ENCODE results near the gene HPSE2. TPM values are rescaled to one million over a fixed set of nuclear protein-coding genes. Genes with fewer than 3 reads are reported as not detected.
A peak's percentile ranks its signal among the peaks of the same experiment; 100 is the strongest.

HPSE2 gene
- total and polyA plus RNA-seq, 3 experiments from 2014 or later, result 0.07 to 1.2 TPM; not detected in 1

GRCh38 chr10:98411166-98411565 is 824.5 kb downstream of the HPSE2 start:
- Mint-ChIP-seq H3K36me3 (peaks cover 0 to 4% (median 0%) of the 10 kb centered on the region in 3 donors), H3K9me3 (no peaks in the 10 kb centered on the region), H3K27me3 (no peaks in the 10 kb centered on the region), H3K27ac (peak overlapping the region in 1 of 8 donors; percentile 9), H3K4me3 (no peak overlapping the region), H3K4me1 (peaks cover 22 to 42% (median 32%) of the 10 kb centered on the region in 3 donors)
- Histone ChIP-seq H3K9me3 (ENCODE audit: low read length) (no peaks in the 10 kb centered on the region), H3K27me3 (ENCODE audit: insufficient read depth, low read length, poor library complexity, severe bottlenecking) (no peaks in the 10 kb centered on the region), H3K27ac (ENCODE audit: low read depth, low read length) (no peak overlapping the region), H3K36me3 (ENCODE audit: insufficient read depth, low read length) (no peaks in the 10 kb centered on the region), H3K4me1 (ENCODE audit: insufficient read depth, low read length) (peaks cover 16% of the 10 kb centered on the region), H3K4me3 (ENCODE audit: low read length) (no peak overlapping the region)
- POLR2A ChIA-PET, result no interaction called here
- DNase-seq, result no peak
- CTCF ChIA-PET, result no interaction called here

- Histone ChIP-seq H3K27ac (ENCODE audit: low read depth, low read length) (no peak overlapping the region), H3K9me3 (ENCODE audit: low read length) (no peaks in the 10 kb centered on the region), H3K4me3 (ENCODE audit: low read length) (no peak overlapping the region), H3K36me3 (ENCODE audit: insufficient read depth, low read length) (no peaks in the 10 kb centered on the region), H3K27me3 (ENCODE audit: insufficient read depth, low read length, poor library complexity, severe bottlenecking) (no peaks in the 10 kb centered on the region), H3K4me1 (ENCODE audit: insufficient read depth, low read length) (peaks cover 16% of the 10 kb centered on the region)
- Mint-ChIP-seq H3K9me3 (no peaks in the 10 kb centered on the region), H3K36me3 (peaks cover 0 to 1% (median 0%) of the 10 kb centered on the region in 3 donors), H3K4me3 (no peak overlapping the region), H3K27ac (peak overlapping the region in 1 of 8 donors; percentile 65), H3K27me3 (no peaks in the 10 kb centered on the region), H3K4me1 (peaks cover 22 to 41% (median 32%) of the 10 kb centered on the region in 3 donors)
- no peak for DNase-seq
- POLR2A ChIA-PET, result no interaction called here
- CTCF ChIA-PET, result no interaction called here
Measured at GRCh38 chr10:98410759-98411158, 824.9 kb downstream of the HPSE2 start.

- CTCF ChIA-PET, result interaction anchor here (1.8 kb wide), 1 partner anchor 15 kb away, joined by 7 read pairs; no protein-coding TSS in a partner anchor
- Histone ChIP-seq H3K4me1 (ENCODE audit: insufficient read depth, low read length) (peaks cover 13% of the 10 kb centered on the region), H3K36me3 (ENCODE audit: insufficient read depth, low read length) (no peaks in the 10 kb centered on the region)
Measured at GRCh38 chr10:98410135-98410743, 825.4 kb downstream of the HPSE2 start.

GRCh38 chr10:98408799-98409198 is 826.9 kb downstream of the HPSE2 start:
- Mint-ChIP-seq H3K9me3 (no peaks in the 10 kb centered on the region), H3K36me3 (peaks cover 0 to 4% (median 0%) of the 10 kb centered on the region in 3 donors), H3K27ac (peak overlapping the region in 5 of 8 donors; percentile 44 to 79 (median 61)), H3K4me3 (no peak overlapping the region), H3K4me1 (peaks cover 8 to 32% (median 19%) of the 10 kb centered on the region in 3 donors), H3K27me3 (peaks cover 0 to 2% of the 10 kb centered on the region in 2 donors)
- Histone ChIP-seq H3K27me3 (ENCODE audit: insufficient read depth, low read length, poor library complexity, severe bottlenecking) (no peaks in the 10 kb centered on the region), H3K36me3 (ENCODE audit: insufficient read depth, low read length) (no peaks in the 10 kb centered on the region), H3K4me1 (ENCODE audit: insufficient read depth, low read length) (no peaks in the 10 kb centered on the region), H3K9me3 (ENCODE audit: low read length) (no peaks in the 10 kb centered on the region), H3K4me3 (ENCODE audit: low read length) (no peak overlapping the region), H3K27ac (ENCODE audit: low read depth, low read length) (no peak overlapping the region)
- CTCF ChIA-PET, result interaction anchor here (1.8 kb wide), 1 partner anchor 17 kb away, joined by 7 read pairs; no protein-coding TSS in a partner anchor
- POLR2A ChIA-PET, result interaction anchor here (0.5 kb wide), 1 partner anchor 24 kb away, joined by 3 read pairs; no protein-coding TSS in a partner anchor
- no peak for DNase-seq

More at GRCh38 chr10:98410135-98410743, 825.4 kb downstream of the HPSE2 start:
- H3K4me3 Mint-ChIP-seq, result no peak overlapping the region
- peaks cover 22 to 38% (median 29%) of the 10 kb centered on the region in 3 donors for H3K4me1 Mint-ChIP-seq
- peaks cover 0 to 1% (median 0%) of the 10 kb centered on the region in 3 donors for H3K36me3 Mint-ChIP-seq
- H3K9me3 Mint-ChIP-seq, result no peaks in the 10 kb centered on the region
- POLR2A ChIA-PET, result no interaction called here
- H3K9me3 ChIP-seq (ENCODE audit: low read length), result no peaks in the 10 kb centered on the region
- peak overlapping the region in 2 of 8 donors; percentile 41 to 65 for H3K27ac Mint-ChIP-seq
- H3K27ac ChIP-seq (ENCODE audit: low read depth, low read length), result no peak overlapping the region
- no peak for DNase-seq
- no peaks in the 10 kb centered on the region for H3K27me3 Mint-ChIP-seq
- no peaks in the 10 kb centered on the region for H3K27me3 ChIP-seq (ENCODE audit: insufficient read depth, low read length, poor library complexity, severe bottlenecking)
- no peak overlapping the region for H3K4me3 ChIP-seq (ENCODE audit: low read length)

GRCh38 chr10:98407744-98408241 is 827.9 kb downstream of the HPSE2 start:
- ChIA-PET CTCF (no interaction called here), POLR2A (no interaction called here)
- H3K27ac Mint-ChIP-seq, result no peak overlapping the region
- Histone ChIP-seq H3K27me3 (ENCODE audit: insufficient read depth, low read length, poor library complexity, severe bottlenecking) (no peaks in the 10 kb centered on the region), H3K4me3 (ENCODE audit: low read length) (no peak overlapping the region), H3K9me3 (ENCODE audit: low read length) (no peaks in the 10 kb centered on the region), H3K4me1 (ENCODE audit: insufficient read depth, low read length) (no peaks in the 10 kb centered on the region), H3K36me3 (ENCODE audit: insufficient read depth, low read length) (no peaks in the 10 kb centered on the region), H3K27ac (ENCODE audit: low read depth, low read length) (no peak overlapping the region)
- H3K9me3 Mint-ChIP-seq, result no peaks in the 10 kb centered on the region
- DNase-seq, result no peak
- H3K36me3 Mint-ChIP-seq, result peaks cover 6 to 12% (median 6%) of the 10 kb centered on the region in 3 donors
- peaks cover 0 to 2% of the 10 kb centered on the region in 2 donors for H3K27me3 Mint-ChIP-seq
- H3K4me3 Mint-ChIP-seq, result no peak overlapping the region
- H3K4me1 Mint-ChIP-seq, result peaks cover 6 to 26% (median 14%) of the 10 kb centered on the region in 3 donors

Other genes with a start within 250 kb of the HPSE2 start
- under 1 TPM; 0.11 to 0.16 TPM for gene CNNM1, start 93.5 kb upstream of the HPSE2 start, total RNA-seq
- not detected for gene CNNM1, start 93.5 kb upstream of the HPSE2 start, polyA plus RNA-seq
- 10 to 100 TPM; 32.9 to 33.4 TPM for gene GOT1, start 194.8 kb upstream of the HPSE2 start, total RNA-seq
- 24.6 TPM for gene GOT1, start 194.8 kb upstream of the HPSE2 start, polyA plus RNA-seq